AG09319 (cell line): ENCODE data around the gene LRCH1.

ENCODE experiments used
- DNase-seq: peaks from one replicate; pipeline ENCODE4 v3.0.0-alpha.2; 2010; ENCODE audit warnings: low read depth; ENCODE audit errors: extremely low read depth
- TF ChIP-seq, protein P1 (sequence below): IDR thresholded peaks from 2 replicates; pipeline ENCODE4 v1.5.1; 2011; ENCODE audit warnings: low read depth, mild to moderate bottlenecking, inconsistent platforms, low read length, moderate library complexity

The LRCH1 gene

GRCh38 chr13:46602531-46602930 lies 49.6 kb downstream of the LRCH1 start:
- TF ChIP-seq, protein P1, sequence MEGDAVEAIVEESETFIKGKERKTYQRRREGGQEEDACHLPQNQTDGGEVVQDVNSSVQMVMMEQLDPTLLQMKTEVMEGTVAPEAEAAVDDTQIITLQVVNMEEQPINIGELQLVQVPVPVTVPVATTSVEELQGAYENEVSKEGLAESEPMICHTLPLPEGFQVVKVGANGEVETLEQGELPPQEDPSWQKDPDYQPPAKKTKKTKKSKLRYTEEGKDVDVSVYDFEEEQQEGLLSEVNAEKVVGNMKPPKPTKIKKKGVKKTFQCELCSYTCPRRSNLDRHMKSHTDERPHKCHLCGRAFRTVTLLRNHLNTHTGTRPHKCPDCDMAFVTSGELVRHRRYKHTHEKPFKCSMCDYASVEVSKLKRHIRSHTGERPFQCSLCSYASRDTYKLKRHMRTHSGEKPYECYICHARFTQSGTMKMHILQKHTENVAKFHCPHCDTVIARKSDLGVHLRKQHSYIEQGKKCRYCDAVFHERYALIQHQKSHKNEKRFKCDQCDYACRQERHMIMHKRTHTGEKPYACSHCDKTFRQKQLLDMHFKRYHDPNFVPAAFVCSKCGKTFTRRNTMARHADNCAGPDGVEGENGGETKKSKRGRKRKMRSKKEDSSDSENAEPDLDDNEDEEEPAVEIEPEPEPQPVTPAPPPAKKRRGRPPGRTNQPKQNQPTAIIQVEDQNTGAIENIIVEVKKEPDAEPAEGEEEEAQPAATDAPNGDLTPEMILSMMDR = no peak
- DNase-seq = no peak

GRCh38 chr13:46603165-46603603 lies 50.2 kb downstream of the LRCH1 start:
- no peak for DNase-seq

DNA sequence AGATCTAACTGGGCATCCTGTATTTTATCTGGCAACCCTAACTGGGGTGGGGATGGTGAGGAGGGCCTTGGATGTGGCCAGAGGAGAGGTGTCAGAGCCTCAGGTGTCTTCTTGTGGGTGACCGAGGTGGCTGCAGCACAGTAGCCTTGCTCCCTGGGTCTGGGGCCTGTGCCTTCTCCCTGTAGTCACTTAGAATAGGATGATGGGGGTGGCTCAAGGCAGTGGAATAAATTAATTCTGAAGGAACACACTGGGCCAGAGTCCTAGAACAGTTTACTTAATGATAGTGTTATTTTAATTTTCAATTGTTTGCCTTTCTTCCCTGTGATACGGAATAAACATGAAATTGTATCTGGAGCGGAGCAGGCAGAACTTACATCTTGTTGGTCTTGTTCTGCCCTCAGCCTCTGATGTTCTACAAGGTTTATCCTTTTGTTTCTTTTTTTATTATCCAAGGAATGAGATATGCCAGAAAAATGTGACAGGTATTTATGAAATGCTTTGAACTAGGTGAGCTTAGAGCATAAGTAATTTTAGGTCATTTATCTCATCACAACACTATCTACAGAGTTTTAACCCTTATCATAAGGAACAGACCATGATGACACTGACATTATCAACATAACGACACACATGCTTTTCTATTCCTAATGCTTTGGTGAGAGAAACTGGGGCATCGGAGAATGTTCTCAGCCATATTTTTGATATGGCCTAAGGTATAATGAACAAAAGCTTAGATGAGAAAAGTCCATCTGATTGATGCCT lies 51.4 kb downstream of the LRCH1 start:
- TF ChIP-seq, protein P1 = no peak
- DNase-seq = no peak

More at GRCh38 chr13:46603165-46603603, 50.2 kb downstream of the LRCH1 start:
- TF ChIP-seq, protein P1 = peak; percentile 14

GRCh38 chr13:46605076-46605824 lies 52.3 kb downstream of the LRCH1 start:
- TF ChIP-seq, protein P1 = no peak
- no peak for DNase-seq

DNA sequence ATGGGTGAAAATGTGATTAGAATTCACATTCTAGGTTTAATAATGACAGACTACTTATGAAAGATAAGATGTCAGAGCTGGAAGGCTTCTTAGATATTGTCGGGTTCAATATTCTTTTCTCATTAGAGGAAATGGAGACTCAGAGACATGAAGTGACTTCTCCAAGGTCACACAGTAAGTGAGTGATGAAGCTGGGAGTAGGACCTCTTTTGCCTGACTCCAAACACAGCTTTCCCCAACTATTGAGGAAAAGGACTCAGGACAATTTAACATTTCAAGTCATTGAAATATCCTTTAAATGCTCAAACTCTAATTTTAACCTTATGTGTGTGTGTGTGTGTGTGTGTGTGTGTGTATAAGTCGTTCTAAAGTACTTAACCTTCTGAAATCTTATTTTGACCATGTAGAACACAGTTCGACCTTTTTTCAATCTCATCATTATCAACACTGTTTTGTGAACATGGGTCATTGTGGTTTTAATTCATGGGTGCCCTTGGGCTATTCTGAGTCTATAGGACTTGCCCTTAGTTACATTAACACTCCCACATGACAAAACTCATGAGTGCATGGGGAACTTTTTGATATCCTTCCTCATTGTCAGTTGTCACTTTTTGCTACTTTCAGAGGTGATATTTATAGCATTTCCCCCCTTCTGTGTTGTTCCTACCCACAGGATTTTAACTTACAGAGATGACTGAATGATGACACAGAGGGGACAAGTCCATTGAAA lies 53.0 kb downstream of the LRCH1 start:
- DNase-seq = no peak
- TF ChIP-seq, protein P1 = no peak

DNA sequence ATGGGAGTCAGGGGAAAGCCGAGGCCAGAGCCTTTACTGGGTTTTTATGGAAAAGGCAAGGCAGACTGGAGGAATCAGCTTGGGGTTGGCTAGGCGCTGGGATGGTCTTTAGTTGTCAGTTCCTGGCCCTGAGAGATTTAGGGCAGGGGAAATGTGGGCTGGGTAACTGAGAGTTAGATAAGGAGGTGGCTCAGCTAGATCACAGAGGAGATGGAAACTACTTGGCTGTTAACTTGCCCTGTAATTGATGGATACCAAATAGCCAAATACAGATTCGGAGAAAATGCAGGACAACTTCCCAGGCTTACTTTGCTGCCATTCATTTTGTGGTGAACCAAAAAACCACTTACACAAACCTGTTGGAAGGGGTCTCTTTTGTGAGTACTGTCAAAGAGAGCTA lies 54.0 kb downstream of the LRCH1 start:
- TF ChIP-seq, protein P1 = no peak
- DNase-seq = no peak
